Lower leg skin (tissue), 4 donors: ENCODE data around the gene HAAO. TPM values are rescaled to one million over a fixed set of nuclear protein-coding genes. Genes with fewer than 3 reads are reported as not detected.

ENCODE experiments used
- DNase-seq, 2 donors: peaks; one replicate each; pipeline ENCODE4 v3.0.0-alpha.2; 2019; ENCODE audit warnings: low spot score in 2 of 2
- H3K4me3 ChIP-seq: fragments of 200-600 bp; sonication (generic); 2 replicates; pipeline ENCODE4 v1.5.1; 2017; ENCODE audit warnings: mild to moderate bottlenecking, low read depth; ENCODE audit not compliant: poor library complexity, severe bottlenecking
- POLR2A ChIP-seq, 2 donors: fragments of 450-650 bp; IDR thresholded peaks; one replicate each; pipeline ENCODE4 v1.6.1; 2016 to 2017; ENCODE audit warnings: antibody characterized with exemption in 2 of 2, mild to moderate bottlenecking in 1 of 2, moderate library complexity in 1 of 2
- WGBS, 2 donors: methylation state at CpG; one replicate each; pipeline ENCODE4 v1.1.5; 2018; 5-methylcytosine and 5-hydroxymethylcytosine counted together
- intact Hi-C: fragments of 100-400 bp; cut with DNase I; formaldehyde crosslinking; loops from one replicate; pipeline ENCODE4 v1.15.0; 2023; ENCODE audit warnings: low total_unique reads
- total RNA-seq, 4 donors: library from RNA; depleted of rRNA; stranded (reverse); fragments of >200 nt; gene quantifications; one replicate each; pipeline ENCODE4 v1.1.0, GENCODE V29; 2016
- TF ChIP-seq, protein P1 (sequence below), 3 donors: fragments of 450-650 bp; IDR thresholded peaks; one replicate each; pipeline ENCODE4 v1.5.1; 2016; ENCODE audit warnings: antibody characterized with exemption in 3 of 3, mild to moderate bottlenecking in 3 of 3, moderate library complexity in 2 of 3

HAAO gene
- total RNA-seq, 4 donors from 2014 or later, result 1.7 to 4.3 (median 3.3) TPM

DNA sequence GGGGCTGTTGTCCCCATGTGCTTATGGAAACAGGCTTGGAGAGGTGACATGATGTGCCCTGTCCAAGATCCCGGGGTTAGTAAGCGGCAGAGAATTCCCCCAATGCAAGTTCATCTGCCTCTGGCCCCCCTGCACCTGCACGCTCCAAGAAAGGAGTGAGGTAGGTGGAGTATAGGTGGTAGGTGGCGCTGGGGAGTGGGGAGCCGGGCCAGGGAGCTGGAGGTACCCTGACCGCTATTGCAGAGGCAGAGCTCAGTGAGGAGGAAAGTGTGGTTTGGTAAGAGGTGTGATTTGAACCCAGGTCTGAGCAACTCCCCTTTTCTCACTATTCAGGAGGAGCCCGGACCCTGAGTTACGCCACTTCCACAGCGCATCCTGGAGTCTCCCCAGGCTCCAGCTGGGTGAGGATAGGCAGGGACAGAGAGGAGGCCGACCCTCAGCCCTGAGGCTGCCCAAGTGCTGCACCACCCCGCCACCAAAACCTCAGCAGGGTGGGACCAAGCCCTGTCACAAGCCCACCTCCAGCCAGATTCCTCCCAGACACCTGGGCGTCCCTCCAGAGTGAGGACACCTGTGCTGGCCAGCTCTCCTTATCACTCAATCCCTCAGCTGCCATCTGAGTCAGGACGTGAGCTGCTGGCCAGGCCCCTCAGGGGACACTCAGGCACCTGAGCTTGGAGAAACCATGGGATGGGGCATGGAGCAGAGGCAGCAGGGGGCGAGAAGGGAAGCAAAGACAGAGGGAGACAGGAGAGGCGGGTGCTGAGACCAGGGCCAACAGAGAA, 5.6 kb downstream of the HAAO start:
- peak in 1 of 2 donors; percentile 77 for DNase-seq
- intact Hi-C loops, result no loop called here
- no peak for TF ChIP-seq POLR2A (IDR thresholded peaks at IDR 0.05)
- TF ChIP-seq, protein P1, sequence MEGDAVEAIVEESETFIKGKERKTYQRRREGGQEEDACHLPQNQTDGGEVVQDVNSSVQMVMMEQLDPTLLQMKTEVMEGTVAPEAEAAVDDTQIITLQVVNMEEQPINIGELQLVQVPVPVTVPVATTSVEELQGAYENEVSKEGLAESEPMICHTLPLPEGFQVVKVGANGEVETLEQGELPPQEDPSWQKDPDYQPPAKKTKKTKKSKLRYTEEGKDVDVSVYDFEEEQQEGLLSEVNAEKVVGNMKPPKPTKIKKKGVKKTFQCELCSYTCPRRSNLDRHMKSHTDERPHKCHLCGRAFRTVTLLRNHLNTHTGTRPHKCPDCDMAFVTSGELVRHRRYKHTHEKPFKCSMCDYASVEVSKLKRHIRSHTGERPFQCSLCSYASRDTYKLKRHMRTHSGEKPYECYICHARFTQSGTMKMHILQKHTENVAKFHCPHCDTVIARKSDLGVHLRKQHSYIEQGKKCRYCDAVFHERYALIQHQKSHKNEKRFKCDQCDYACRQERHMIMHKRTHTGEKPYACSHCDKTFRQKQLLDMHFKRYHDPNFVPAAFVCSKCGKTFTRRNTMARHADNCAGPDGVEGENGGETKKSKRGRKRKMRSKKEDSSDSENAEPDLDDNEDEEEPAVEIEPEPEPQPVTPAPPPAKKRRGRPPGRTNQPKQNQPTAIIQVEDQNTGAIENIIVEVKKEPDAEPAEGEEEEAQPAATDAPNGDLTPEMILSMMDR (IDR thresholded peaks at IDR 0.05), result no peak
- WGBS, 2 donors, result 86 to 91% methylated on average over 15 of the region's 15 CpGs
- H3K4me3 ChIP-seq, result no peak overlapping the region

DNA sequence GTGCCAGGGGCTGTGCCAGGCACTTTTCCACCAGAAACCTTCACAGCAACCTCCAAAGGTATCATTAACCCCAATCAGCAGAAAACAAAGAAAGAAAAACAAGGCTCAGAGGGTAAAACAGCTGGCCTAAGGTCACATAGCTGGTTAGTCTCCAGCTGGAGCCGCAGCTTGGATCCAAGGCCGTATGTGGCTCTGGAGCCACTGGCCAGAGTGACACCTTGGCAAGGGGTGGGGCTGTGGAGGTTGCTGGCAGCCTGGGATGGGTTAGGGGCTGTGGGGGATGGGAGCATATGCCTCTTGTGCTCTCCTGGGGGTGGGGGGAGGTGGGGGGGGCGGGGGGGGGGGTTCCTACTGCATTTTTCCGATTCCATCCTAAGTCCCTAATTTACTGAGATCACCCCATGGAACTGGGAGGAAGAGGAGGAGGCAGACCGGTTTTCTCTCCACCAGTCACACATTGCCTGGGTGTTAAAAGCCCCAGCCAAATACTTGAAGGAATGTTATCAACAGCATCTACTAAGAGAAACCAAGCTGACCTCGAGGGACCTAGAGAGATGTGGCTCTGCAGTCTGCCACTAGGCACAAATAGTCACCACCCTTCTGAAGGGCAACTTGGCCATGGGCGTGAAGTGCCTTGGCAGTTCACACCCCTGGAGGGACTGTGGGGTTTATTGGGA, 8.0 kb downstream of the HAAO start:
- WGBS, 2 donors, result 82 to 89% methylated on average over 6 to 7 of the region's 7 CpGs
- peak in 1 of 2 donors; percentile 48 for DNase-seq
- intact Hi-C loops, result no loop called here
- TF ChIP-seq POLR2A (IDR thresholded peaks at IDR 0.05), result no peak
- TF ChIP-seq, protein P1 (IDR thresholded peaks at IDR 0.05), result no peak
- no peak overlapping the region for H3K4me3 ChIP-seq

DNA sequence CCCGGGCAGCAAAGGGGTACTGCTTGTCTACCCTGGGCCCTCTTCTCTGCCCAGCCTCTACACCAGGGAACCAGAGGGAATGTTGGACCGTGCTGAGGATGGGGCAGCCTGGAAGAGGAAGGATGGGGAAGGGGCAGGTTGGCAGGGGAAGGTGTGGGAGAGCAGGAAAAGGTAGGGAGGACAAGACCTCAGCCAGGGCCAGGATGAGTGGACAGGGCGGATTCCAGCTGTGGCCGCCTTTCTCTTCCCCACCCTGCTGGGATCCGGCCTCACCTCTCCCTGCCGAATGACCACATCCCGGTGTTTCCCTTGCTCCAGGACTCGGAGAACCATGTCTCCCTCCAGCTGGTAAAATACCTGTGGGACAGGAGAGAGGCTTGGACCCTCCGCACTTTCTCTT, 8.9 kb downstream of the HAAO start:
- 86 to 88% methylated on average over 9 of the region's 9 CpGs for WGBS, 2 donors
- TF ChIP-seq, protein P1 (IDR thresholded peaks at IDR 0.05), result no peak
- intact Hi-C loops, result no loop called here
- H3K4me3 ChIP-seq, result no peak overlapping the region
- DNase-seq, result peak in 1 of 2 donors; percentile 57

DNA sequence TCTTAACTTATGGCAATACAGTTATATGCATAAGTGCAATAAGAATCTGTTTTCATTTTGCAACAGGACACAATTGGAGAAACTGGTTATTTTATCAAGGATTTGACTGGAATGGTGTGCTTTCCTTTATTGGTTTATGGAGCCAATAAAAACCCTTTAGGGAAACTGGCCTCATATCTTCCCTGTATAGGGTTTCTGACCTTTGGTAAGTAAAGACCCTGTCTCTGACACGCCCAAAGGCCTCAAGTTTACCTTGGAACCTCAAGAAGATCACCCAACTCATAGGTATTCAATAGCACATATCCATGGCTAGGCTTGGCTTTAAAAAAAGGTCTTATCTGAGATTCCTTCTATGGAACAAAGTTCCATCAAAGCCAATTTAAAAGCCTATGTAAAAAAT, 11.2 kb downstream of the HAAO start:
- DNase-seq, result no peak
- no peak overlapping the region for H3K4me3 ChIP-seq
- WGBS, 2 donors, result 90 to 100% methylated on average over 1 of the region's 1 CpG
- intact Hi-C loops, result no loop called here
- TF ChIP-seq, protein P1 (IDR thresholded peaks at IDR 0.05), result no peak
- no peak for TF ChIP-seq POLR2A (IDR thresholded peaks at IDR 0.05)

DNA sequence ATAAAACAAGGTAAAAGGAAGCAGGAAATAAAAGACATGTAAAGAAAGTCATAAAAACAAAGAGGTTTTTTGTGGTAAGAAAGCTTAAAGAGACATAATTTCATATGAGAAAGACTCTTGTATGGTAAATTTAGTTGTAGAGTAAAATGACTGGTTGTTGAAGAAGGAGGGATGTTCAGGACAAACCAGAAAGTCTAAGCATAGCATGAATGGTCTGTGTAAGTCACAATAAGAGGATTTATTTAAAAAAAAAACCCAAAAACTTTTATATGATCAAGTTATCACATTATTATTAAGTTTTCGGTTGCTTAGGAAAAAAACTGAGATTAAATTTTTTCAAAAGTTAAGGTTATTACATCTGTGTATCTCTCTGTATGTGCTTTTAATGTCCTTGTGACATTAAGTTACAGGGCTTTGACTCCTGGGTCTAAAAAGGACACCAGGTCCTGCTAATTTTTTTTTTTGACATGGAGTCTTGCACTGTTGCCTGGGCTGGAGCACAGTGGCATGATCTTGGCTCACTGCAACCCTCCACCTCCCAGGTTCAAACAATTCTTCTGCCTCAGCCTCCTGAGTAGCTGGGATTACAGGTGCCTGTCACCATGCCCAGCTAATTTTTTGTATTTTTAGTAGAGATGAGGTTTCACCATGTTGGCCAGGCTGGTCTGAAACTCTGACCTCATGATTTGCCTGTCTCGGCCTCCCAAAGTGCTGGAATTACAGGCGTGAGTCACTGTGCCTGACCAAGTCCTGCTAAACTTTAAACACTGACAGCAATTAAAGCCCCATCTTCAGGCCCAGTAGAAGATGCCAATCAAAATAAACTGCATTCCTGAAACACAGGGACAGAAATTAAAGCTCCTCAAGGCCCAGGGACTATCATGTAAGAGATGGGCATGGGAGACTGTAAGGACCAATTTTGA, 14.2 kb downstream of the HAAO start:
- H3K4me3 ChIP-seq, result no peak overlapping the region
- DNase-seq, result peak in 1 of 2 donors; percentile 61
- WGBS, 2 donors, result 83 to 88% methylated on average over 3 of the region's 3 CpGs
- TF ChIP-seq, protein P1 (IDR thresholded peaks at IDR 0.05), result no peak
- intact Hi-C loops, result no loop called here
